HG02970 (cell line): ENCODE measurements around the gene PILRB.
A peak's percentile ranks its signal among the peaks of the same experiment; 100 is the strongest.
"Not testable (repeated sequence)": the region's sequence is repeated elsewhere in the genome, so short reads cannot be mapped to it uniquely, and the experiment has no call there.

ENCODE experiments used
- ATAC-seq: cut with Tn5 transposase; IDR thresholded peaks from one replicate; pipeline ENCODE4 v1.9.1; 2021; ENCODE audit warnings: mild to moderate bottlenecking, moderate library complexity, moderate number of reproducible peaks; ENCODE audit not compliant: unreplicated experiment, low FRiP score

PILRB gene

GRCh38 chr7:100373870-100374598 lies 16.1 kb downstream of the PILRB start:
- ATAC-seq: not testable (repeated sequence)

- no peak for ATAC-seq
These were observed 16.7 kb downstream of the PILRB start for GRCh38 chr7:100374601-100375000.

GRCh38 chr7:100376066-100376465 lies 18.1 kb downstream of the PILRB start:
- ATAC-seq: no peak

GRCh38 chr7:100378114-100378755 lies 20.3 kb downstream of the PILRB start:
- ATAC-seq: no peak

GRCh38 chr7:100380196-100380595 lies 22.3 kb downstream of the PILRB start:
- no peak for ATAC-seq

GRCh38 chr7:100381531-100382233 lies 23.8 kb downstream of the PILRB start:
- ATAC-seq: not testable (repeated sequence)

GRCh38 chr7:100382234-100382853 lies 24.4 kb downstream of the PILRB start:
- not testable (repeated sequence) for ATAC-seq

GRCh38 chr7:100384628-100385294 lies 26.8 kb downstream of the PILRB start:
- ATAC-seq: no peak

- no peak for ATAC-seq
These were observed 29.0 kb downstream of the PILRB start for GRCh38 chr7:100386940-100387339.

- ATAC-seq: no peak
These were observed 29.8 kb downstream of the PILRB start for GRCh38 chr7:100387695-100388094.

GRCh38 chr7:100389437-100390088 lies 31.6 kb downstream of the PILRB start:
- no peak for ATAC-seq

- ATAC-seq: no peak
These were observed 32.5 kb downstream of the PILRB start for GRCh38 chr7:100390286-100391009.

GRCh38 chr7:100393233-100393905 lies 35.5 kb downstream of the PILRB start:
- no peak for ATAC-seq

- no peak for ATAC-seq
These were observed 36.2 kb downstream of the PILRB start for GRCh38 chr7:100394077-100394476.

GRCh38 chr7:100396421-100396982 lies 38.6 kb downstream of the PILRB start:
- peak; percentile 73 for ATAC-seq

GRCh38 chr7:100397315-100398081 lies 39.6 kb downstream of the PILRB start:
- no peak for ATAC-seq

- no peak for ATAC-seq
These were observed 40.3 kb downstream of the PILRB start for GRCh38 chr7:100398239-100398638.

- ATAC-seq: no peak
These were observed 42.1 kb downstream of the PILRB start for GRCh38 chr7:100400041-100400440.
